A549 (cell line): ENCODE data around the gene KRTAP10-7.

Source experiments
- CBX8 ChIP-seq: fragments of 200-600 bp; sonication (generic); IDR thresholded peaks from 2 replicates; pipeline ENCODE4 v1.6.1; 2016
- CHD2 ChIP-seq: fragments of 150-350 bp; IDR thresholded peaks from 2 replicates; pipeline ENCODE4 v1.6.1; 2014; ENCODE audit warnings: low read length; ENCODE audit not compliant: partially characterized antibody
- CTCF ChIP-seq: fragments of >200 bp; sonication (Bioruptor Twin); formaldehyde crosslinking; IDR thresholded peaks from 3 replicates; pipeline ENCODE4 v1.5.1; 2016
- EP300 ChIP-seq, 2 experiments: fragments of >200 bp; sonication (Bioruptor Twin); formaldehyde crosslinking; IDR thresholded peaks; 2 replicates in 1 of 2; 3 replicates in 1 of 2; pipeline ENCODE4 v1.6.1; 2016 to 2017
- HOXB5 ChIP-seq: fragments of 250-450 bp; sonication (Bioruptor Pico); IDR thresholded peaks from 2 replicates; pipeline ENCODE4 v1.5.0; 2020; ENCODE audit warnings: mild to moderate bottlenecking, moderate library complexity
- JUN ChIP-seq, 2 experiments: fragments of >200 bp; sonication (Bioruptor Twin); formaldehyde crosslinking; IDR thresholded peaks; 2 replicates in 1 of 2; 3 replicates in 1 of 2; pipeline ENCODE4 v1.6.1; 2016 to 2017
- MAX ChIP-seq: IDR thresholded peaks from 2 replicates; pipeline ENCODE4 v1.6.1; 2012
- NFE2L2 ChIP-seq: fragments of 150-350 bp; conservative IDR thresholded peaks from 2 replicates; pipeline ENCODE4 v1.6.1; 2014; ENCODE audit warnings: low read length
- TP53 ChIP-seq: fragments of 250-450 bp; sonication (Bioruptor Pico); IDR thresholded peaks from 2 replicates; pipeline ENCODE4 v1.5.0; 2021; ENCODE audit warnings: mild to moderate bottlenecking, moderate library complexity
- ZC3H11A ChIP-seq: fragments of 450-650 bp; IDR thresholded peaks from 2 replicates; pipeline ENCODE4 v1.6.1; 2014; ENCODE audit warnings: antibody characterized with exemption, mild to moderate bottlenecking

- no peak for TF ChIP-seq CTCF
- TF ChIP-seq JUN (IDR thresholded peaks at IDR 0.05) = no peak
- no peak for TF ChIP-seq MAX
- TF ChIP-seq NFE2L2 = no peak
- no peak for TF ChIP-seq EP300 (IDR thresholded peaks at IDR 0.05)
- no peak for TF ChIP-seq CHD2
- TF ChIP-seq CBX8 = no peak
- no peak for TF ChIP-seq HOXB5
- no peak for TF ChIP-seq TP53
- no peak for TF ChIP-seq ZC3H11A
These were observed 14.6 kb downstream of the KRTAP10-7 start for GRCh38 chr21:44614961-44615391.
